Measurements from ENCODE around the gene ACSL5. TPM values are rescaled to one million over a fixed set of nuclear protein-coding genes. Genes with fewer than 3 reads are reported as not detected.

ACSL5 gene
- total and polyA plus RNA-seq, 10 of the 15 experiments (the other 5 are each of a cell fraction or from before 2014, with no cell fraction given) = 22.3 to 57.0 (median 46.4) TPM

- no peak for ATAC-seq
- FAIRE-seq = no peak
- SMC1A ChIA-PET (ENCODE audit: uncharacterized antibody, unreplicated experiment) = no interaction called here
- no TSS peak for BruUV-seq (replicated peaks)
- no peak overlapping the region for H3K4me2 ChIP-seq (ENCODE audit: control insufficient read depth, insufficient read depth)
- RAD21 ChIA-PET (ENCODE audit: unreplicated experiment) = no interaction called here
- intact Hi-C loops (cut with micrococcal nuclease; ENCODE audit: unreplicated experiment) = no loop called here
- H4K20me1 ChIP-seq (ENCODE audit: control insufficient read depth, insufficient read depth) = no peaks in the 10 kb centered on the region
- 100% methylated on average over 1 of the region's 1 CpG for WGBS (ENCODE audit: insufficient coverage, insufficient replicate concordance, low lambda C conversion rate, missing lambda C conversion rate)
- peaks cover 3 to 13% of the 10 kb centered on the region in 2 experiments for H3K36me3 ChIP-seq (ENCODE audit: control insufficient read depth in 2 of 2, insufficient read depth in 2 of 2, low read length in 1 of 2)
- no peak overlapping the region for H3K9ac ChIP-seq (ENCODE audit: control insufficient read depth, insufficient read depth, low read length)
- CTCF ChIA-PET = interaction anchor here (1.0 kb wide), 1 partner anchor 19 kb away, joined by 3 read pairs; the partner anchor contains the start of gene ACSL5
- POLR2A ChIA-PET = no interaction called here
- H3K4me3 ChIP-seq = no peak overlapping the region
- H3K4me1 ChIP-seq (ENCODE audit: control insufficient read depth, insufficient read depth, low read length) = peaks cover 9% of the 10 kb centered on the region
- no peaks in the 10 kb centered on the region for H3K27me3 ChIP-seq (replicated peaks in 1 of 2; ENCODE audit: control insufficient read depth in 2 of 2, insufficient read depth in 2 of 2, low read length in 1 of 2)
- peaks cover 11% of the 10 kb centered on the region for H3K79me2 ChIP-seq (ENCODE audit: control insufficient read depth, insufficient read depth, low read length)
- H3K9me3 ChIP-seq (replicated peaks; ENCODE audit: control insufficient read depth, insufficient read depth, low read length) = no peaks in the 10 kb centered on the region
- no peak for DNase-seq (ENCODE audit: low read depth, low spot score)
- in situ Hi-C loops (cut with MboI) = no loop called here
- H3K27ac ChIP-seq (ENCODE audit: control insufficient read depth, insufficient read depth) = no peak overlapping the region
- no peak overlapping the region for H2AFZ ChIP-seq (ENCODE audit: control insufficient read depth, low read depth, low read length)
- TF ChIP-seq NBN (IDR thresholded peaks at IDR 0.05) (no peak), SMAD1 (IDR thresholded peaks at IDR 0.05; ENCODE audit: low read depth, partially characterized antibody) (no peak), BCLAF1 (IDR thresholded peaks at IDR 0.05) (no peak), RCOR1 (conservative IDR thresholded peaks at IDR 0.05; ENCODE audit: low read depth, low read length) (no peak), EZH2 (IDR thresholded peaks at IDR 0.05; ENCODE audit: borderline replicate concordance, control insufficient read depth, low read depth, low read length) (no peak), RBBP5 (conservative IDR thresholded peaks at IDR 0.05) (no peak), HSF1 (IDR thresholded peaks at IDR 0.05; ENCODE audit: low read depth, low read length) (no peak), PKNOX1 (IDR thresholded peaks at IDR 0.05) (no peak), NR2F1 (conservative IDR thresholded peaks at IDR 0.05) (no peak), PAX8 (IDR thresholded peaks at IDR 0.05) (no peak), CHD4 (IDR thresholded peaks at IDR 0.05) (no peak), MYB (IDR thresholded peaks at IDR 0.05; ENCODE audit: borderline replicate concordance, low read depth, low read length) (no peak), ATF3 (IDR thresholded peaks at IDR 0.05; ENCODE audit: borderline replicate concordance, extremely low read depth, low read depth, low read length) (no peak), TBL1XR1 (IDR thresholded peaks at IDR 0.05; ENCODE audit: low read depth, low read length) (no peak), CREM (IDR thresholded peaks at IDR 0.05; ENCODE audit: low read depth) (no peak), REST (IDR thresholded peaks at IDR 0.05; ENCODE audit: low read depth, low read length) (no peak), ATF7 (IDR thresholded peaks at IDR 0.05; ENCODE audit: low read depth) (no peak)
Measured at GRCh38 chr10:112393341-112393740, 19.4 kb downstream of the ACSL5 start.

All from GM12878 (cell line).